ENCODE measurements around the gene ESYT1. TPM values are rescaled to one million over a fixed set of nuclear protein-coding genes. Genes with fewer than 3 reads are reported as not detected.

Gene ESYT1
- total RNA-seq, 1 donor from 2014 or later = 102 TPM

- H3K4me1 Mint-ChIP-seq (ENCODE audit: low read depth) = peaks cover 41% of the 10 kb centered on the region
- peaks cover 2% of the 10 kb centered on the region for H3K36me3 Mint-ChIP-seq (ENCODE audit: insufficient read depth)
- peak overlapping the region; percentile 72 for H3K27ac Mint-ChIP-seq
- H3K9me3 Mint-ChIP-seq (ENCODE audit: low read depth) = no peaks in the 10 kb centered on the region
- DNase-seq (ENCODE audit: low spot score, unreplicated experiment) = no peak
- no peak for TF ChIP-seq CTCF (IDR thresholded peaks at IDR 0.05; ENCODE audit: unreplicated experiment)
- no peak overlapping the region for H3K4me3 Mint-ChIP-seq (ENCODE audit: low read depth)
- no peaks in the 10 kb centered on the region for H3K27me3 Mint-ChIP-seq
Measured at GRCh38 chr12:56124133-56124532, 3.9 kb upstream of the ESYT1 start.

GRCh38 chr12:56126732-56127239 lies 1.3 kb upstream of the ESYT1 start:
- peaks cover 43% of the 10 kb centered on the region for H3K4me1 Mint-ChIP-seq (ENCODE audit: low read depth)
- no peaks in the 10 kb centered on the region for H3K9me3 Mint-ChIP-seq (ENCODE audit: low read depth)
- H3K36me3 Mint-ChIP-seq (ENCODE audit: insufficient read depth) = peaks cover 9% of the 10 kb centered on the region
- H3K27me3 Mint-ChIP-seq = no peaks in the 10 kb centered on the region
- TF ChIP-seq CTCF (IDR thresholded peaks at IDR 0.05; ENCODE audit: unreplicated experiment) = no peak
- H3K4me3 Mint-ChIP-seq (ENCODE audit: low read depth) = peak overlapping the region; percentile 93
- H3K27ac Mint-ChIP-seq = peak overlapping the region; percentile 99
- DNase-seq (ENCODE audit: low spot score, unreplicated experiment) = no peak

- H3K4me3 Mint-ChIP-seq (ENCODE audit: low read depth) = peak overlapping the region; percentile 93
- H3K27ac Mint-ChIP-seq = peak overlapping the region; percentile 99
- H3K9me3 Mint-ChIP-seq (ENCODE audit: low read depth) = no peaks in the 10 kb centered on the region
- no peak for DNase-seq (ENCODE audit: low spot score, unreplicated experiment)
- peaks cover 16% of the 10 kb centered on the region for H3K36me3 Mint-ChIP-seq (ENCODE audit: insufficient read depth)
- no peak for TF ChIP-seq CTCF (IDR thresholded peaks at IDR 0.05; ENCODE audit: unreplicated experiment)
- no peaks in the 10 kb centered on the region for H3K27me3 Mint-ChIP-seq
- H3K4me1 Mint-ChIP-seq (ENCODE audit: low read depth) = peaks cover 42% of the 10 kb centered on the region
Measured at GRCh38 chr12:56127485-56127887, 581 bp upstream of the ESYT1 start.

- no peak for TF ChIP-seq CTCF (IDR thresholded peaks at IDR 0.05; ENCODE audit: unreplicated experiment)
- H3K27me3 Mint-ChIP-seq = no peaks in the 10 kb centered on the region
- peak overlapping the region; percentile 99 for H3K27ac Mint-ChIP-seq
- DNase-seq (ENCODE audit: low spot score, unreplicated experiment) = no peak
- H3K4me3 Mint-ChIP-seq (ENCODE audit: low read depth) = peak overlapping the region; percentile 93
- H3K36me3 Mint-ChIP-seq (ENCODE audit: insufficient read depth) = peaks cover 22% of the 10 kb centered on the region
- no peaks in the 10 kb centered on the region for H3K9me3 Mint-ChIP-seq (ENCODE audit: low read depth)
- peaks cover 38% of the 10 kb centered on the region for H3K4me1 Mint-ChIP-seq (ENCODE audit: low read depth)
Measured at GRCh38 chr12:56128670-56129205, 671 bp downstream of the ESYT1 start.

- Mint-ChIP-seq H3K9me3 (ENCODE audit: low read depth) (no peaks in the 10 kb centered on the region), H3K27ac (peak overlapping the region; percentile 99), H3K27me3 (no peaks in the 10 kb centered on the region), H3K36me3 (ENCODE audit: insufficient read depth) (peaks cover 24% of the 10 kb centered on the region), H3K4me1 (ENCODE audit: low read depth) (peaks cover 32% of the 10 kb centered on the region), H3K4me3 (ENCODE audit: low read depth) (peak overlapping the region; percentile 93)
- TF ChIP-seq CTCF (IDR thresholded peaks at IDR 0.05; ENCODE audit: unreplicated experiment) = no peak
- DNase-seq (ENCODE audit: low spot score, unreplicated experiment) = peak; percentile 46
Measured at GRCh38 chr12:56129206-56129941, 1.3 kb downstream of the ESYT1 start.
